ENCODE results near the gene KCNA5.

Gene KCNA5

GRCh38 chr12:5094551-5094950 is 50.9 kb downstream of the KCNA5 start:
- no peak overlapping the region for H3K4me3 ChIP-seq (ENCODE audit: low read depth, low read length)
- DNase-seq (ENCODE audit: low read depth) = no peak

DNA sequence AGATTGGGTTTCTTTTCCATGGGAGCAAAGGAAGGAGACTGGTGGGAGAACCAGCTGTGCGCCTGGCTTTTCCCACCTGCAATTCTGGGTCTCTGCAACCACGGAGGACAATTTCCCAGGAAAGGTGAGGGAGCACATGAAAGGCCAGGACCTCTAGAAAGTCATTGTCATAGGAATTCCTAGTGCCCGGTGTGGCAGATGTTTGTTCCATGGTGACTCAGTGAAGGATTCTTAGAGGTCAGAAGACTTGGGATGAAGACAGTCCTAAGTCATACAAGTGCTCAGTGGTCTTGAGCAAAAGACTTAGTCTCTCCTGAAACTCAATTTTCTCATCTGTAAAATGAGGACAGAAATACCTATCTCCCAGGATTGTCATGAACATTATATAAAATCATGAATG is 51.3 kb downstream of the KCNA5 start:
- H3K4me3 ChIP-seq (ENCODE audit: low read depth, low read length) = no peak overlapping the region
- DNase-seq (ENCODE audit: low read depth) = no peak
